HL-60 (cell line): ENCODE data around the gene BBOF1.

Source experiments
- DNase-seq, 2 experiments: peaks; one replicate each; pipeline ENCODE4 v3.0.0-alpha.2; 2010 to 2020; ENCODE audit warnings: low read depth in 1 of 2, low spot score in 1 of 2
- H3K27ac ChIP-seq: fragments of 250-450 bp; sonication (Bioruptor Pico); replicated peaks from 2 replicates; pipeline ENCODE4 v1.5.1; 2020; ENCODE audit warnings: mild to moderate bottlenecking, moderate library complexity
- H3K27me3 ChIP-seq: fragments of 250-450 bp; sonication (Bioruptor Pico); 2 replicates; pipeline ENCODE4 v1.5.1; 2021; ENCODE audit warnings: mild to moderate bottlenecking, moderate library complexity; ENCODE audit not compliant: insufficient read depth, poor library complexity, severe bottlenecking
- H3K4me3 ChIP-seq: replicated peaks from 2 replicates; pipeline ENCODE4 v1.5.1; 2011; ENCODE audit warnings: mild to moderate bottlenecking, control low read depth, low read length; ENCODE audit not compliant: insufficient read depth
- CTCF ChIP-seq: IDR thresholded peaks from one replicate; pipeline ENCODE4 v1.5.1; 2011; ENCODE audit warnings: low read length, control low read depth, inconsistent platforms; ENCODE audit not compliant: insufficient read depth
- GABPA ChIP-seq: IDR thresholded peaks from 2 replicates; pipeline ENCODE4 v1.6.1; 2012; ENCODE audit warnings: low read depth
- POLR2AphosphoS5 ChIP-seq: IDR thresholded peaks from 2 replicates; pipeline ENCODE4 v1.6.1; 2012; ENCODE audit warnings: low read depth
- REST ChIP-seq: IDR thresholded peaks from 2 replicates; pipeline ENCODE4 v1.6.1; 2012; ENCODE audit warnings: low read depth; ENCODE audit not compliant: insufficient replicate concordance
- SPI1 ChIP-seq: IDR thresholded peaks from 2 replicates; pipeline ENCODE4 v1.6.1; 2012; ENCODE audit warnings: low read depth, mild to moderate bottlenecking, borderline replicate concordance

BBOF1 gene

GRCh38 chr14:74084277-74085046 is 65.3 kb downstream of the BBOF1 start, which contains the start of the genes ALDH6A1 and LIN52:
TSS of gene ALDH6A1 (minus strand) at chr14:74084453. CDS start at chr14:74084394, 59 bp downstream.
TSS of gene LIN52 (plus strand) at chr14:74084956. CDS start at chr14:74084975, 19 bp downstream.
- Histone ChIP-seq H3K27ac (peak within 1 kb of the TSS; percentile 81), H3K27me3 (no peaks in the 10 kb centered on the region), H3K4me3 (peak within 1 kb of the TSS; percentile 82)
- TF ChIP-seq SPI1 (no peak; the same call in 1 of the 2 replicates), CTCF (no peak), GABPA (no peak), POLR2AphosphoS5 (no peak), REST (no peak)
- peak; percentile 97 to 98 for DNase-seq

GRCh38 chr14:74085047-74085637 is 66.0 kb downstream of the BBOF1 start:
- TF ChIP-seq CTCF (no peak), SPI1 (no peak), GABPA (no peak), POLR2AphosphoS5 (no peak), REST (no peak)
- peak overlapping the region; percentile 81 for H3K27ac ChIP-seq
- no peaks in the 10 kb centered on the region for H3K27me3 ChIP-seq
- H3K4me3 ChIP-seq = peak overlapping the region; percentile 79
- peak in 1 of 2 experiments; percentile 13 for DNase-seq

GRCh38 chr14:74085828-74086227 is 66.7 kb downstream of the BBOF1 start:
- Histone ChIP-seq H3K27ac (peak overlapping the region; percentile 81), H3K4me3 (no peak overlapping the region; the same call in 1 of the 2 replicates), H3K27me3 (no peaks in the 10 kb centered on the region)
- no peak for TF ChIP-seq SPI1
- TF ChIP-seq GABPA = no peak
- no peak for TF ChIP-seq REST
- TF ChIP-seq CTCF = no peak
- no peak for TF ChIP-seq POLR2AphosphoS5
- DNase-seq = no peak
